IPS-18a (cell line): ENCODE data around the gene ITGB2.

ENCODE experiments used
- H3K27ac ChIP-seq: one replicate; pipeline ENCODE4 v1.5.1; 2013; ENCODE audit warnings: low read length
- H3K27me3 ChIP-seq: one replicate; pipeline ENCODE4 v1.6.1; 2013; ENCODE audit warnings: mild to moderate bottlenecking, low read length; ENCODE audit not compliant: control insufficient read depth, insufficient read depth
- H3K36me3 ChIP-seq: one replicate; pipeline ENCODE4 v1.6.1; 2013; ENCODE audit warnings: low read depth, low read length; ENCODE audit not compliant: control insufficient read depth
- H3K4me1 ChIP-seq: one replicate; pipeline ENCODE4 v1.6.1; 2013; ENCODE audit warnings: low read depth, low read length; ENCODE audit not compliant: control insufficient read depth
- H3K4me3 ChIP-seq: one replicate; pipeline ENCODE4 v1.5.1; 2013; ENCODE audit warnings: low read length
- H3K9ac ChIP-seq: one replicate; pipeline ENCODE4 v1.6.1; 2013; ENCODE audit warnings: mild to moderate bottlenecking, low read length, moderate library complexity
- H3K9me3 ChIP-seq: one replicate; pipeline ENCODE4 v1.6.1; 2013; ENCODE audit warnings: low read depth, low read length; ENCODE audit not compliant: control insufficient read depth

ITGB2 gene

DNA sequence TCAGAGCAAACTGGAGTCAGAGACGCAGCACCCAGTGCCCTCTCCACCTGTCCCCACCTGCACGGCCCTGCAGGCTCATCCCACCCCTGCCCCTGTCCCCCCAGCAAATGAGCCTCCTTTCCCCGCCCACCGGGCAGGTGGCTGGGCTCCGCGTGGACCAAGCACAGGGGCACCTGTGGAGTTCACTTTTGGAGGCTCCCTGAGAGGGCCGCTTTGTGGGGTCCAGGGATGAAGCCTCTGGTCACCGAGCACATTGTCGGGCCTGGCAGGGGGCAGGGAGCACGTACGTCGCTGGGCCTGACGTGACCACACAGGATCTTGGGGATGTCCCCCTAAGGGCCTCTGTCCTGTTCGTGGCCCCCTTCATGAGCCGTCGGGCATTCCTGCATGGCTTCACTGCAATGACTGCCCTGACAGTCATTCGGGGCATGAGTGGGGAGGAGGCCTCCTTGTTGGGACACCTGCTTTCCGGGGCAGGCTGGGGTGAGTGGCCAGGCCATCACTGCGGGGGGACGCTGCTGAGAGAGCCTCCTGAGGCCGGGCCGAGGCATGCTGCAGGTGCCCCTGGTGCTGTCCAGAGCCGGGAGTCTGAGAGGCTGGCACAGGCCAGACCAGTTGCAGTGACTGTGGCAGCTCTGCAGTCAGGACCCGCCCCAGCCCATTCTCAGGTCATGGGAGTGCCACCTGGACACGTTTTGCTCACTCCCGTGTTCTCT, 38.8 kb upstream of the ITGB2 start:
- Histone ChIP-seq H3K9me3 (no peaks in the 10 kb centered on the region), H3K9ac (no peak overlapping the region), H3K27ac (no peak overlapping the region), H3K4me3 (no peak overlapping the region), H3K36me3 (peaks cover 33% of the 10 kb centered on the region), H3K4me1 (no peaks in the 10 kb centered on the region), H3K27me3 (no peaks in the 10 kb centered on the region)

DNA sequence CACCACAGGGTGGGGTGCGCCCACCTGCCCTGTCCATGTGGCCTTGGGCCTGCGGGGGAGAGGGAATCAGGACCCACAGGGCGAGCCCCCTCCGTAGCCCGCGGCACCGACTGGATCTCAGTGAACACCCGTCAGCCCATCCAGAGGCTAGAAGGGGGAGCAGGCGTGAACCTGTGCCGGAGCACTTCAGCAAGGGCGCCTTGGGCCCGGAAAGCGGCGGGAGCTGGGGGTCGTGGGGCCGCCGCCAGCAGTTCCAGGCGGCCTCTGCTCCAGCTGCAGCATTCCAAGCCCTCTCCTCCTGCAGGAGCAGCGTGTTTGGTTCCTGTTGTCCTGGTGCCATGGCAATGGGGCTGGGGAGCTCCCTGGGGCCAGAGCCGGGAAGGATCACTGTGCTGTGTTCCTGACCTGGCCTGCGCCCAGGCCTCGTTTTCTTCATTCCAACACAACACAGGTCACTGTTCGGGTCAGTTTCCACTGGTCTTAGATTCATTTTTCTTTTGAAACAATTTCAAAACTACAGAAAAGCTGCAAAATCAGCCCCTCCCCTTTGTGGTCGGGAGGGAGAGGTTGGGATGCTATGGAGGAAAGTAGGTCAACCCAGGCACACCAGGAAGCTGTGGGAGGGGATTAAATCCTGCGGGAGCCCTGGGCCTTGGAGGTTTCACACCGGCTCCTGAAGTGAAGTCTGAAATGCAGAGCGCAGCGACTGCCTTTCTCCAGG, 37.9 kb upstream of the ITGB2 start:
- H3K36me3 ChIP-seq = peaks cover 40% of the 10 kb centered on the region
- no peaks in the 10 kb centered on the region for H3K9me3 ChIP-seq
- H3K27me3 ChIP-seq = no peaks in the 10 kb centered on the region
- peak overlapping the region; percentile 14 for H3K9ac ChIP-seq
- no peak overlapping the region for H3K4me3 ChIP-seq
- H3K4me1 ChIP-seq = no peaks in the 10 kb centered on the region
- no peak overlapping the region for H3K27ac ChIP-seq

DNA sequence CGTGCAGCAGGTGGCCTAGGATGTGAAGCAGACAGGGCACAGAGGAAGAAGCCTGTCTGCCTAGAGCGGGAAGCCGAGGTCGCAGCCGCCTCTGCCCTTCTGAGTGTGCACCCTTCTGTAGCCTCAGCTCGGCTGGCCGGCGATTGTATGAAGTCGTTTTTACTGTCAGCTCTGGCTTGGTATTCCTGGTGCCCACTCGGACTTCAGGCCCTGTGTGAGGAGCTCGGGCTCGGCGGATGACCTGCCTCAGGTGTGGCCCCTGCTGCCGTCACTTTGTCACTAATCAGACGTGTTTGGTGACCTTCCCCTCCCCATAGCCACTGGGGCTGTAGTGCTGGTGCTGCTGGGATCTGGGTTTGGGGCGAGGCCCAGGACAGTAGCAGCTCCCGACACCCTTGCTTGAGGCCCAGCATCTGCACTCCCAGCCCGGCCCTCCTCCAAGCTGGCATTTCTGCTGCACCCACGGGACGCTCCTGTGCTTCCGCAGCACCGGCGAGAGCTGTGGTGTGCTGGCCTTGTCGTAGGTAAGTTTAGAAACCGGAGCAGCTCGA, 37.3 kb upstream of the ITGB2 start:
- peak overlapping the region; percentile 14 for H3K9ac ChIP-seq
- no peaks in the 10 kb centered on the region for H3K4me1 ChIP-seq
- no peaks in the 10 kb centered on the region for H3K27me3 ChIP-seq
- H3K4me3 ChIP-seq = no peak overlapping the region
- H3K36me3 ChIP-seq = peaks cover 40% of the 10 kb centered on the region
- no peaks in the 10 kb centered on the region for H3K9me3 ChIP-seq
- H3K27ac ChIP-seq = no peak overlapping the region

DNA sequence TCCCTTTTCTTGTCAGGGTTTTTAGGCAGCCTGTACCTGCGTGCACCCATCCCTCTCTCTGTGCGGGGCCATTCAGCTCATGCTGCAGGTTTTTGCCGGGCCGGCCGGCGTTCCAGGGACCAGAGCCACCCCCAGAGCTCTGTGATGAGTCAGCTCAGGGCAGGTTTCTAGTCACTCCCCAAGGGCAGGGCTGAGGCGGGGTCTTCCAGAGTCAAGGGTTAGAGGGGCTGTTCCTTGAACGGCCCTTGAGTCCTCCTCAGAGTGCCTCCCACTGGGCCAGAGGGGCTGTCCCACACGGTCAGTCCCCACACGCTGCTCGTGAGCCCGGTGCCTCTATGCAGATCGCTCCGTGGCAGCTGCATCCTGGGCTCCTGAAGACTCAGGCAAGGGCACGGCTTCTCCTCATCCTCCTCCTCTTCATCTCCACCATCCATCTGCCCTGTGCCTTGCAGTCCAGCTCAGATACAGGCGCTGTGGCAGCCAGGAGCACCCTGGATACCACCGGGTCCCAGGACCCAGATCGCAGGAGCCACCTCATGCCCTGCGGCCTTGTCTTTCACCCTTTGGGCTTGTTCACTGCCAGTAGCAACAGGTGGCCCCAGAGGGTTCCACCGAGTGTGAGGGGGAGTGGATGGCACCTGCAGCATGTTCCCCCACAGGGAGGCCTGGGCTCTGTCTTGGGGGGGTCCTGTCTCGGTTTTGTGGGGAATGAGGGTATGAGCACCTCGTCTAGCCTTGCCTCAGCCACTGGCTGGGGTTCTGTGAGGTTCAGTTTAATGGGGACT, 36.5 kb upstream of the ITGB2 start:
- H3K27me3 ChIP-seq = no peaks in the 10 kb centered on the region
- H3K4me1 ChIP-seq = no peaks in the 10 kb centered on the region
- no peak overlapping the region for H3K27ac ChIP-seq
- H3K9me3 ChIP-seq = no peaks in the 10 kb centered on the region
- no peak overlapping the region for H3K4me3 ChIP-seq
- no peak overlapping the region for H3K9ac ChIP-seq
- H3K36me3 ChIP-seq = peaks cover 37% of the 10 kb centered on the region

DNA sequence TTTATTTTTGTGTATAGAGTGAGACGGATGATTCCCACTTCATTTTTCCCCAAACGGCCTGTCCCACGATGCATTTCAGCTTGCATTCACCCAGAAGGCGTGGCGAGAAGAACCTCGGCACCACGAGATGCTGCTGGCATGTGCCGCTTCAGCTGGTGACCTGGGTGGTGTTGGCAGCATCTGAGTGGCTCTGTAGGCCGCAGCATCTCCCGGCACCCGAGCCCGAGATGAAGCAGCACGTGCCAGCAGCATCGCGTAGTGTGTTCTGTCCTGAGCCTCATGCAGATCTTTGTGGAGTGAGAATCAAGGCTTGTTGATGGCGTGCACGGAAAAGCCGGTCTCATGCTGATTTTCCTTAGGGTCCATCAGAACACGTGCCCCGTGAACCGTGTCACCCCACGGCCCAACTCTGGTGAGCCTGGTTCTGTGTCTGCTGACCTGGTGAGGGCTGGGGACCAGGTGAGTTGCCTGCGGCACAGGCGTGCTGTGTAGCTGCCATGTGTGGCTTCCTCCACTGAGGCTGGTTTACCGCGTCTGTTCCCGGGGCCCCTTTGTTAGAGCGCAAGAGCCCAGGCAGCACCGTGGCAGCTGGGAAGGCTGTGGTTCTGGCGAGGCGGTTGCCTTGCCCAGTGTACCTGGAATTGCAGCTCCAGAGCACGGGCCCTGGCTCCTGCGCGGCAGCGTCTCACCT, 35.8 kb upstream of the ITGB2 start:
- Histone ChIP-seq H3K27ac (no peak overlapping the region), H3K36me3 (peaks cover 37% of the 10 kb centered on the region), H3K9ac (no peak overlapping the region)

DNA sequence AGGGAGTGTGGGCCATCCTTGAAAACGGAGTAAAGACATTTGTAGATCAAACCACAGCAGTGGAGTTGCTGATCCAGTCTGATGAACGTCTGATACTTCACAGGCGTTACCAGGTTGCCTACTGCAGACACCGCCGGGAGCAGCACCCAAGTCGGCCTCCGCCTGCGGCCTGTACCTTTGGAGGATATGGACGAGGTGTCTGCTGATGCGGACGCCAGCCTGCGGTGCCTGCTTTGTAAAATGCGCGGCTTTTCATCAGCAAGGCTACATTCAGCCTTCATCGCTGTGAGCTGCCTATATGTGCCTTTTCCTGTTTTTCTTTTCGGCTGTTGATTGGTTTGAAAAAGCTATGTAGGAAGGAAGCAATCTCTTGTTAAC, 35.1 kb upstream of the ITGB2 start:
- Histone ChIP-seq H3K9me3 (no peaks in the 10 kb centered on the region), H3K9ac (no peak overlapping the region), H3K4me3 (no peak overlapping the region), H3K27ac (no peak overlapping the region), H3K4me1 (no peaks in the 10 kb centered on the region), H3K27me3 (no peaks in the 10 kb centered on the region), H3K36me3 (peaks cover 32% of the 10 kb centered on the region)

More for the DNA sequence above, 35.8 kb upstream of the ITGB2 start:
- Histone ChIP-seq H3K9me3 (no peaks in the 10 kb centered on the region), H3K4me1 (no peaks in the 10 kb centered on the region), H3K27me3 (no peaks in the 10 kb centered on the region), H3K4me3 (no peak overlapping the region)

DNA sequence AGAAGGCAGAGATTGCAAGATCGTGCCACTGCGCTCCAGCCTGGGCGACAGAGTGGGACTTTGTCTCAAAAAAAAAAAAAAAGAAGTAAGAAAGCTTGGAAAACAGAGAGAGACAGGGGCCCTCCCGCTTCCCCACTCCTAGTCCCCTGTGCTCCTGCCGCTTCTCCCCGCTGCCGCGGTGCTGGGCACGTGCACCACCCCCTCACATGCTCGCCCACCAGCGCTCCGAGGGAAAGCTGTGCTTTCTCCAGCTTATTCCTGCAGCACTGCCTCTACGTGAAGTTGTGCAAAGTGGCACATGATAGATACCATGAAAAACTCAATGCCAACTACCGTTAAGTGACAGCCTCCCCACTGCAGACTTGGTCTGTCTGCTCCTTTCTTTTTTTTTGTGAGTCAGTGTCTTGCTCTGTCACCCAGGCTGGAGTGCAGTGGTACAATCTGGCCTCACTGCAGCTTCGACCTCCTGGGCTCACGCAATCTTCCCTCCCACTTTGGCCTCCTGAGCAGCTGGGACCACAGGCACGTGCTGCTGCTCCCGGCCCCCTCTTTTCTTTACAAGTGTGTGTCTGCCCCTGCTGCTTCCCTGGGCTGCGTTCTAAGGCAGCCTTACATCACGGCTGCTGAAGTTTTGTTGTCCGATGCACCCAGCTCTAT, 34.6 kb upstream of the ITGB2 start:
- Histone ChIP-seq H3K4me3 (no peak overlapping the region), H3K4me1 (no peaks in the 10 kb centered on the region), H3K9ac (no peak overlapping the region), H3K9me3 (no peaks in the 10 kb centered on the region), H3K36me3 (peaks cover 27% of the 10 kb centered on the region), H3K27me3 (no peaks in the 10 kb centered on the region), H3K27ac (no peak overlapping the region)

DNA sequence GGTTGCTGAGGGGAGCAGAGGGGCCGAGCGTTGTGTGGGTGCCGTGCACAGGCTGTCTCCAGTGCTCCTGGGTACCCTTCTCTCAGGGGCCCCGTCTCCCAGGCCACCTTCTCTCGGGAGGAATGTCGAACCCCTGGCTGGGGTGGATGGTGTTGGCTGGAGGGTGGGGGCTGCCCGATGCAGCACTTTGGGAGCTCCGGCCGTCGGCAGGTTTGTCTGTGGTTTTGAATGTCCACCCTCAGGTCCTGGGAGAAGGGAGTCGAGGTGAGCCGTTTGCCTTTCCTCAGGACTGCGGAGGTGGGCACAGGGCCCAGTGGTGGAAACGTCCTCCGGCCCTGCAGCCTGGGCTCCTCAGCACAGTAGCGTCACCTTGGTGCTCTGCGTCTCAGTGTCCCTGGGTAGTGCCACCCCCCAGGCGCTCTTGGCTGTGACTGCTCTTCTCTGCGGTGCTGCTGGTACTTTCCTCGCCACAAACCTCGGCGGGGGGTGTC, 33.6 kb upstream of the ITGB2 start:
- H3K9me3 ChIP-seq = no peaks in the 10 kb centered on the region
- no peak overlapping the region for H3K27ac ChIP-seq
- H3K4me3 ChIP-seq = no peak overlapping the region
- H3K9ac ChIP-seq = no peak overlapping the region
- peaks cover 24% of the 10 kb centered on the region for H3K36me3 ChIP-seq
- H3K4me1 ChIP-seq = no peaks in the 10 kb centered on the region
- H3K27me3 ChIP-seq = no peaks in the 10 kb centered on the region

DNA sequence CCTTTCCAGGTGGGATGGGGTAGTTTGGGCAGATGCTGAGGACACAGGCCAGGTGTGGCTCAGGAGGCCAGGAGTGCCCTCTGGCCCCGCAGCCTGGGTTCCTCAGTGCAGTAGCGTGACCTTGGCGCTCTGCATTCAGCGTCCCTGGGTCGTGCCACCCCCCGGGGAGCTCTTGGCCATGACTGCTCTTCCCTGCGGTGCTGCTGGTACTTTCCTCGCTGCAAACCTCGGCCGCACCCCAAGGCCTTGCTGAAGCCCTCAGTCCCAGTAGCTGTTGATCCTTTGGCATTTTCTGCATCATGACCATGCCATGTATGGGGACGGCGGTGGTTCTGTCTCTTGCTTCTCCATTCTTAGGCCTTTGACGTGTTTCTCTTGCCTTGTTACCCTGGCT, 32.9 kb upstream of the ITGB2 start:
- H3K36me3 ChIP-seq = peaks cover 24% of the 10 kb centered on the region
- no peak overlapping the region for H3K27ac ChIP-seq
- H3K27me3 ChIP-seq = no peaks in the 10 kb centered on the region
- no peak overlapping the region for H3K9ac ChIP-seq
- no peaks in the 10 kb centered on the region for H3K4me1 ChIP-seq
- H3K4me3 ChIP-seq = no peak overlapping the region
- no peaks in the 10 kb centered on the region for H3K9me3 ChIP-seq

DNA sequence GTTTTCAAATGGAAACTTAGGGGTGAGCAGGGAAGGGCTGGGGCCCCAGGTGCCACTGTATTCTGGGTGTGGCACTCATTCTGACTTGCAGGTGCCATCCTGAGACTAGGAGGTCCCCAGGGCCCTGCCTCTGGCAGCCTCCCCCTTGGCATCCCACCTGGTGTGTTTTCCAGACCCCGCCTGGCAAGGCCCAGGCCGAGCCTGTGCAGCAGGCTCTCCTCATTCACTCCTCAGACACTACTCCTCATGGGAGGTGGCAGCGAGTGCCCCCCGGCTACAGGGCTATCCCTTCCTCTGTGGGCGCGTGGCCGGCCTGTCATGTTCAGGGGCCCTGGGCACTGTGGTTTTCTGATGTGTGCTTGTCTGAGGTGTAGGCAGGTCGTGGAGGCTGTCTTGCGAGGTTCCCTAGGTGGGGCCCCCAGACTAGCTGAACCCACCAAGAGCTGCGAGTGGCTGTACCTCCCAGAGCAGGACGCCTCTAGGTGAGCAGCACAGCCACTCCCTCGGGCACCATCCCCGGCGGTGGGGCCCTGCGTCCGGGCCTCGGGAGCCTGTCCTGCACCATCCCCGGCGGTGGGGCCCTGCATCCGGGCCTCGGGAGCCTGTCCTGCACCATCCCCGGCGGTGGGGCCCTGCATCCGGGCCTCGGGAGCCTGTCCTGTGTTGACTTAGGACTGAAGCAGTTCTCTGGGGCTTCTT, 32.4 kb upstream of the ITGB2 start:
- Histone ChIP-seq H3K9me3 (no peaks in the 10 kb centered on the region), H3K36me3 (peaks cover 24% of the 10 kb centered on the region), H3K4me3 (no peak overlapping the region), H3K27ac (no peak overlapping the region), H3K27me3 (no peaks in the 10 kb centered on the region), H3K9ac (no peak overlapping the region), H3K4me1 (no peaks in the 10 kb centered on the region)
